T47D (cell line): Measurements from ENCODE around the gene ST3GAL4.
A peak's percentile ranks its signal among the peaks of the same experiment; 100 is the strongest.
"Not testable (repeated sequence)": the region's sequence is repeated elsewhere in the genome, so short reads cannot be mapped to it uniquely, and the experiment has no call there.

Source experiments
- DNase-seq, 2 experiments: peaks; one replicate each; pipeline versions ENCODE4 v3.0.0 to v3.0.0-alpha.2; 2011 to 2012; ENCODE audit warnings: low read depth in 1 of 2, low spot score in 1 of 2
- JUND ChIP-seq: IDR thresholded peaks from 2 replicates; pipeline ENCODE4 v1.6.1; 2012; ENCODE audit warnings: low read depth
- in situ Hi-C: cut with HindIII; loops from 2 replicates; pipeline ENCODE4 v1.10.0; 2016; ENCODE audit warnings: low sequenced_read_pairs, low pct_unique_long_range_greater_than_20kb

ST3GAL4 gene

DNA sequence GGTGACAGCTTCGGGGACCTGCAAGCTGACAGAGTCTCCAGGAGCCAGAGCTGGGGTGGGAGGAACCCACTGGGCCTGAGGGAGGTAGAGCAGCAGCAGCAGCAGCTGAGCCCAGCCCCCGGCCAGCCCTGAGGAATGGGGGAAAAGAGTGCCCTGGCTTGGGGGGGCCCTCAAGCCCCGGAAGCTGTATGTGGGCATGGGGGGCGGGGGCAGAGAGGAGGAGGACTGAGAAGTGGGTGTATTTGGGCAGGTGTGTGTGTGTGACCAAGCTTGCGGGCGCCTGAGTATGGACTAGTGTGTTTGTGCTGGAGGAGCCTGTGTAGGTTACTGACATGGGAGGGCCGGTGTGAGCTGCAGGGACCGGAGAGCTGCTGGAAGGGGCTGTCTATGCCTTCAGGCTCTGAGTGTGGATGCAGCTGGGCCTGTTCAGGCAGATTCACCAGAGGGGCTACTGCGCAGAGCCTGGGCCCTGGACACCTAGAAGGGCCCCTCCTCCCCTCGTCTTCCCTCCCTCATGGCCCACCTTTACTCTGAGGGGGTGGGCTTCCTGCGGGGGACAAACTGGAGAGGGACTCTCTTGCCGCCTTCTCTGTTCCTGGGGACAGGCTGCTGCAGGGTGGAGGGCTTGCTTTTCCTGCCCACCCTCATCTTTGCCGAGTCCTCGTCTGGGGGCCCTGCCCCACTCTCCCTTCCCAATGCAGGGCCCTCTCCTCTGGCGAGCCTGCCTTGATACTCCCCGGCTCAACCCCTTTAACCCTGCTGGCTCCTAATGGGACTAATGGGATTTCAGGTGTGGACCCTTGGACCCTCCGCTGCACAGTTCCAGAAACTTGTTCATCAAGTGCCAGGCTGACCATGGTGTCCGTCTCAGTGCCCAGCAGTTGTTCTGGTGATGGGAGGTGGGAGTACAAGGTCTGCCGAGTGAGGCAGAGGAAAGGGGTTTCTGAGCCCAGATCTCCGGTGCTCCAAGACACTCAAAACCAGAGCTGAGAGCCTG is 28.2 kb downstream of the ST3GAL4 start:
- no peak for TF ChIP-seq JUND
- peak in 1 of 2 experiments; percentile 62 for DNase-seq
- in situ Hi-C loops = no loop called here

- no peak for DNase-seq
- in situ Hi-C loops = no loop called here
- TF ChIP-seq JUND = no peak
Measured at GRCh38 chr11:126384449-126385070, 29.1 kb downstream of the ST3GAL4 start.

- no peak for DNase-seq
- TF ChIP-seq JUND = no peak
- in situ Hi-C loops = no loop called here
Measured at GRCh38 chr11:126385991-126386728, 30.7 kb downstream of the ST3GAL4 start.

DNA sequence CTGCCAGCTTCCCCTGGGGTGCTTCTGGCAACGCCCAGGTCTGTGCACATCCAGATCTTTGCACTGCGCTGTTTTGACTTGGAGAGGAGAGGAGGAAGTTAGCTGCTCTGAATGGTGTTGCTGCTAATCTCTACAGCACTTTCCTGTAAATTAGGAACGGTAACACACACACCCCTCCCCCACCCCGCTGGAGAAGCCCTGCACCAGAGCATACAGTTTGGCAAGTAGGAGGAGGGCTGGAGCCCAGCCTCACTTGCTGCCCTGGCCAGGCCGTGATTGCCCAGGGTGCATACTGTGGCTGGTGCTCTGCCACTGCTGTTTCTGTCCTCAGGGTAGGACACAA is 31.2 kb downstream of the ST3GAL4 start:
- in situ Hi-C loops = not testable (repeated sequence)
- peak in 1 of 2 experiments; percentile 96 for DNase-seq

DNA sequence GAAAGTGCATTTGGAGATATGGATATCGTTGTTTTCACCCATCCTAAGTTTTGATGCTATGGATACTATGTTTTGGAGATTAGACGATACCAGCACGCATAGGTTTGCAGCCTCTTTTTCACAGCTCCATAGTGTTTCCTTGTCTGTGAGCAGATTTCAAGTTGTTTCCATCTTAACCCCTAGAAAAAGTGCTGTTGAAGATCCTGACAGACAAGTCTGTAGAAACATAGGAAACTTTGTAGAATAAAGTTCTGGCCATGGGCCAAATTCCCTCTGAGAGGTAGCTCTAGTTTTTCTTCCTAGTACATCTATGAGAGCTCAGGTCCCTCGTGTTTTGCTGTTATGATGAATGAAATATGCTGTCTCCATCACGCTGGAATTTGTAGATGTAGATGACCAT is 32.4 kb downstream of the ST3GAL4 start:
- no peak for TF ChIP-seq JUND
- in situ Hi-C loops = no loop called here
- DNase-seq = peak in 1 of 2 experiments; percentile 62

DNA sequence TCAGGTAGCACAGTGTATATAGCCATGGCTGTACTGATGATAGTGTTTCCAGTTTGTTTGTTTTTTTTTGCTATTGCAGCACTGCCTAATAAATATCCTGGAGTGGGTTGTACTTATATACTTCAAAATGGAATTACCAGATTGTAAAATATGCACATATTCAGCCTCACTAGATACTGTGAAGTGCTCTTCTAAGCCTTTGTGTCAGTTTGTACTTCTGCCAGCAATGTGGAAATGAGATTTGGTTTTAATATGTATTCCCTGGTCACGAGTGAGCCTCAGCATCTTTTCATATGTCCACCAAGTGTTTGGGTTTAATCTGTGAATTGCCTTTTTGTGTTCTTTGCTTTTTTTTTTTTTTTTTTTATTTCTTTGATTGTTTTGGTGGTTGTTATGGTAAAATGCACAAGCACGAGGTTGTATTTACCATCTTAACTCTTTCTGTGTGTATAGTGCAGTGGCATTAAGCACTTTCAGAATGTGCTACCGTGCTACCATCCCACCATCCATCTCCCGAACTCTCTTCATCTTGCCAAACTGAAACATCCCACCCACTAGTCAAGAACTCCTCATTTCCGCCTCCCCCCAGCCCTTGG is 34.9 kb downstream of the ST3GAL4 start:
- no peak for DNase-seq
- TF ChIP-seq JUND = no peak
- in situ Hi-C loops = no loop called here

- in situ Hi-C loops = no loop called here
- no peak for DNase-seq
- no peak for TF ChIP-seq JUND
Measured at GRCh38 chr11:126391286-126391954, 35.9 kb downstream of the ST3GAL4 start.

- DNase-seq = peak in 1 of 2 experiments; percentile 48
- TF ChIP-seq JUND = no peak
- in situ Hi-C loops = no loop called here
Measured at GRCh38 chr11:126391970-126392632, 36.6 kb downstream of the ST3GAL4 start.

DNA sequence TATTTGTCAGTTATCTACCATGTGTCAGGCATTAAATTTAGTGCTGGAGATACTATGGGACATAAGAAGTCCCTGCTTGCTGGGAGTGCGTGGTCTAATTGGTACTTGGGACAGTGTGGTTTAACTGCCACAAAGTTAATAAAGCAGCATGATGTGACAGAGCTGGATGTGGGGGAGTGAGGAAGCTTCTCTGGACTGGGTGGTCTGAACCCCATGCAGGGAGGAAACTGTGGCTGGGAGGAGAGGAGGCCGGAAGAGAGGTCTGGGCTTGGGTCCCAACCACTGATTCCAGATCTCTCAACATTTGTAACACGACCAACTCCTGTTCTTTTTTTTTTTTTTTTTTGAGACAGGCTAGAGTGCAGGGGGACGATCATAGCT is 37.1 kb downstream of the ST3GAL4 start:
- no peak for TF ChIP-seq JUND
- no peak for DNase-seq
- in situ Hi-C loops = no loop called here

- in situ Hi-C loops = no loop called here
- no peak for DNase-seq
- TF ChIP-seq JUND = no peak
Measured at GRCh38 chr11:126393143-126393542, 37.7 kb downstream of the ST3GAL4 start.

DNA sequence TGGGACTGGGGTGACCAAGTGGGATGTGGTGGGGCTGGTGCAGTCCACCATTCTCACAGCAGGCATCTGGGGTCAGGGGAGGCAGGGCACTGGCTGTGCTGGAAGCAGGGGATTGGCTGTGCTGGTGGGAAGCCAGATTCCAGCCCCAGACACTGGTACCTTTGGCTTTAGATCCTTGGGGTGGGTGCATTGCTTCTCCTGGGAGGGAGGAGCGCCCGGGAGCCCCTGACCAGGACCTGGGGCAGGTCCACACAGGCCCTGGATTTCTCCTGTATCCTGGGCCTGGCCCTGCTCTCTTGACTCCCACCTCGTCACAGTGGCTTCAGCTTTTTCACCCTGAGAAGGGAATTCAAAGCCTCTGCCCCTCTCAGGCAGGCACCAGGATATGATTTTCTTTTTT is 38.5 kb downstream of the ST3GAL4 start:
- no peak for TF ChIP-seq JUND
- in situ Hi-C loops = no loop called here
- DNase-seq = no peak

DNA sequence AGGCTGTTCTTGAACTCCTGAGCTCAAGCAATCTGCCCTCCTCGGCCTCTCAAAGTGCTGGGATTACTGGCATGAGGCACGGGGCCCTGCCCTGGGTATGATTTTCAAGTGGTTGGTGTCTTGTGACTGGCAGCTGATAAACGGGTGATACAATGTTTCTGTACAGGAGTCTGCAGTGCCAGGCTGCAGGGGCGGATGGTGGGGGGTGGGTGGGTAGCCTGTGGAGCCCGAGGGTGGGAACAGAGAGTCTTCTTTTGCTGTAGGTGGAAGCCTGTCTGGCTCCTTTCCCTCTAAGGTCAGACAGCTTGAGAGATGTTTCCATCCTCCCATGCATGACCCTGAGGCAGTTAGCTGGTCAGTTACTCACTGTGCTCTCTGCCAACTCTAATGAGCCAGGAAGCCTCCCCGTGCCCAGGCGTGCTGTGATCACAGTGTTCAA is 39.2 kb downstream of the ST3GAL4 start:
- DNase-seq, in situ Hi-C loops: not testable (repeated sequence)

DNA sequence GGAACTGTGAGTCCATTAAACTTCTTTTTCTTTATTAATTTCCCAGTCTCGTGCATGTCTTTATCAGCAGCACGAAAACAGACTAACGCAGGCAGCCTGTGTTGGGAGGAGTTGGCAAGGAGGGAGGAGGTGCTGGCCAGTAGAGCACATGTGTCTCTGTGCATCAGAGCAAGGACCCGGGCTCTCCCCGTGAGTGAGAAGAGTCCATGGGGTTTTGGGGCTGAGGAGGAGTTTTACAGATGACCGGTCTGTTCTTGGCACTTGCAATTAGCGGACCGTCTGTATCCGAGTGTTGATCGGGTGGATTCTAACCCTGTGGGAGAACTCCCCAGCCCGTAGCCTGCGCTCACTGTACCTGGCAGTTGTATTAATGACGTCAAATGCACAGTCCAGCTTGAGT is 40.3 kb downstream of the ST3GAL4 start:
- DNase-seq, in situ Hi-C loops: not testable (repeated sequence)

DNA sequence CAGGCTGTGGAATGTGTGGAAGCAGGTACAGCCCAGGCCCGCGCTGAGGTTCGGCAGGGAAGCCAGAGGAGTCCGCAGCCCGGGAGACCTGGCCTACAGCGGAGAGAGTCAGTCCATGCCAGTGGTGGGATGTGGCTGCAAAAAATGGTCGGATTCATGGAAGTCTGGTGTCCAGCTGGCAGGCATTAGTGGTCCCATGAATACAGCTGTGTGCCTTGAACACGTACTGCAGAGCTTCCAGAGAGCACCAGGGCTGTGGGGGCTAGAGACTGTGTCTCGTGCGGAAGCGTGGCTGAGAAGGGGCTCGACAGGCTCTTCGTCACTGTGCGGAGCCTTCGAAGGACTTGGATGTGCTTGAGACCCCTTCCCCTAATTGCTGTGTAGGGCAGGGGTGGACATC is 40.8 kb downstream of the ST3GAL4 start:
- DNase-seq, in situ Hi-C loops: not testable (repeated sequence)
